Keratinocyte (primary cell): Measurements from ENCODE around the gene CISH. TPM values are rescaled to one million over a fixed set of nuclear protein-coding genes. Genes with fewer than 3 reads are reported as not detected.

ENCODE experiments used
- DNase-seq: peaks from one replicate; pipeline ENCODE4 v3.0.0-alpha.2; 2011; ENCODE audit warnings: low read depth, missing footprints, low spot score
- FAIRE-seq: peaks from 2 replicates; lab custom pipeline; 2011; peaks lifted over from hg19 to GRCh38; lab: Jason Lieb, UNC
- H2AFZ ChIP-seq: 2 replicates; pipeline ENCODE4 v1.6.0; 2012; ENCODE audit warnings: low read length, control low read depth, inconsistent platforms; ENCODE audit not compliant: control insufficient read depth
- H3K27ac ChIP-seq: 2 replicates; pipeline ENCODE4 v1.5.1; 2011; ENCODE audit warnings: low read length; ENCODE audit not compliant: control insufficient read depth, insufficient read depth
- H3K27me3 ChIP-seq: 3 replicates; pipeline ENCODE4 v1.6.0; 2011; ENCODE audit warnings: low read length; ENCODE audit not compliant: control insufficient read depth, insufficient read depth; ENCODE audit errors: extremely low read depth
- H3K36me3 ChIP-seq, 2 experiments: 2 replicates in 1 of 2; 3 replicates in 1 of 2; pipeline ENCODE4 v1.5.1; 2011; ENCODE audit warnings: low read length in 2 of 2, mild to moderate bottlenecking in 1 of 2; ENCODE audit not compliant: control insufficient read depth in 2 of 2, insufficient read depth in 2 of 2; ENCODE audit errors: extremely low read depth in 1 of 2
- H3K4me1 ChIP-seq: 3 replicates; pipeline ENCODE4 v1.5.1; 2011; ENCODE audit warnings: low read length; ENCODE audit not compliant: control insufficient read depth, insufficient read depth; ENCODE audit errors: extremely low read depth
- H3K4me2 ChIP-seq: 3 replicates; pipeline ENCODE4 v1.6.0; 2011; ENCODE audit warnings: low read depth, low read length; ENCODE audit not compliant: control insufficient read depth, insufficient read depth; ENCODE audit errors: extremely low read depth
- H3K4me3 ChIP-seq, 3 experiments: fragments of 200-600 bp in 1 of 3; sonication (generic) in 1 of 3; 2 replicates in 2 of 3; 3 replicates in 1 of 3; pipeline ENCODE4 v1.5.1; 2011 to 2016; ENCODE audit warnings: low read length in 3 of 3, mild to moderate bottlenecking in 3 of 3, control low read depth in 2 of 3, inconsistent platforms in 1 of 3, low read depth in 1 of 3, mixed read lengths in 1 of 3, mixed run types in 1 of 3, moderate library complexity in 1 of 3; ENCODE audit not compliant: control insufficient read depth in 2 of 3, insufficient read depth in 2 of 3; ENCODE audit errors: extremely low read depth in 1 of 3
- H3K79me2 ChIP-seq: 2 replicates; pipeline ENCODE4 v1.6.0; 2012; ENCODE audit warnings: low read length; ENCODE audit not compliant: control insufficient read depth, insufficient read depth
- H3K9ac ChIP-seq: 3 replicates; pipeline ENCODE4 v1.6.0; 2011; ENCODE audit warnings: low read length; ENCODE audit not compliant: control insufficient read depth, insufficient read depth; ENCODE audit errors: extremely low read depth
- H3K9me1 ChIP-seq: 3 replicates; pipeline ENCODE4 v1.6.0; 2011; ENCODE audit warnings: low read length; ENCODE audit not compliant: control insufficient read depth, insufficient read depth; ENCODE audit errors: extremely low read depth
- H3K9me3 ChIP-seq: 2 replicates; pipeline ENCODE4 v1.5.1; 2012; ENCODE audit warnings: low read depth, low read length; ENCODE audit not compliant: control insufficient read depth
- H4K20me1 ChIP-seq: 3 replicates; pipeline ENCODE4 v1.6.0; 2011; ENCODE audit warnings: low read length; ENCODE audit not compliant: control insufficient read depth, insufficient read depth; ENCODE audit errors: extremely low read depth
- CTCF ChIP-seq, 3 experiments: IDR thresholded peaks in 1 of 3; conservative IDR thresholded peaks in 1 of 3; optimal IDR thresholded peaks in 1 of 3; 2 replicates in 2 of 3; 3 replicates in 1 of 3; pipeline versions ENCODE3 to v1.5.1; 2011; ENCODE audit warnings: low read length in 3 of 3, mild to moderate bottlenecking in 3 of 3, moderate library complexity in 2 of 3, control low read depth in 1 of 3, inconsistent platforms in 1 of 3; ENCODE audit not compliant: insufficient read depth in 2 of 3; ENCODE audit errors: extremely low read depth in 1 of 3
- EZH2 ChIP-seq: IDR thresholded peaks from one replicate; pipeline ENCODE4 v1.6.1; 2012; ENCODE audit warnings: inconsistent platforms, mild to moderate bottlenecking, low read length, moderate library complexity
- dilution Hi-C: fragments of 300-500 bp; cut with MboI; formaldehyde crosslinking; loops from one replicate; pipeline ENCODE4 v1.7.0; 2020; ENCODE audit warnings: low sequenced_read_pairs; ENCODE audit not compliant: extremely low pct_ligation_motif_present
- polyA plus RNA-seq, 5 experiments: library from polyadenylated mRNA; depleted of rRNA in 3 of 5; stranded (reverse) in 3 of 5; stranded (forward) in 1 of 5; unstranded in 1 of 5; fragments of >200 nt; gene quantifications; 1 replicate in 1 of 5; 2 replicates in 3 of 5; 3 replicates in 1 of 5; pipeline versions ENCODE4 v1.2.1 to v1.2.3, GENCODE V29; 2011 to 2012; ENCODE audit warnings: missing spikeins in 2 of 5, low read depth in 1 of 5, low replicate concordance in 1 of 5

Gene CISH
- polyA plus RNA-seq, 1 donor (not counting 4 experiments of a cell fraction or from before 2014, with no cell fraction given) = 1.8 TPM

GRCh38 chr3:50600141-50600753 is 11.3 kb downstream of the CISH start:
- FAIRE-seq (no peak), DNase-seq (no peak)
- no peak overlapping the region for H3K9ac ChIP-seq
- dilution Hi-C loops = loop anchor here (25.0 kb wide), 1 partner anchor 787 kb away; the partner anchor contains the start of genes MANF and RBM15B
- TF ChIP-seq CTCF (optimal IDR thresholded peaks at IDR 0.05 in 1 of 3, IDR thresholded peaks at IDR 0.05 in 1 of 3, conservative IDR thresholded peaks at IDR 0.05 in 1 of 3; ENCODE audit: extremely low read depth in 1 of 3, insufficient read depth in 2 of 3, low read length in 3 of 3) (no peak), EZH2 (no peak)
- H3K9me1 ChIP-seq = no peaks in the 10 kb centered on the region
- H4K20me1 ChIP-seq = no peaks in the 10 kb centered on the region
- no peaks in the 10 kb centered on the region for H3K27me3 ChIP-seq
- no peaks in the 10 kb centered on the region for H3K36me3 ChIP-seq
- peaks cover 37% of the 10 kb centered on the region for H3K4me1 ChIP-seq
- H3K9me3 ChIP-seq = no peaks in the 10 kb centered on the region
- no peak overlapping the region for H3K4me3 ChIP-seq
- H2AFZ ChIP-seq = no peak overlapping the region
- H3K27ac ChIP-seq = no peak overlapping the region
- no peaks in the 10 kb centered on the region for H3K79me2 ChIP-seq
- H3K4me2 ChIP-seq = no peak overlapping the region

DNA sequence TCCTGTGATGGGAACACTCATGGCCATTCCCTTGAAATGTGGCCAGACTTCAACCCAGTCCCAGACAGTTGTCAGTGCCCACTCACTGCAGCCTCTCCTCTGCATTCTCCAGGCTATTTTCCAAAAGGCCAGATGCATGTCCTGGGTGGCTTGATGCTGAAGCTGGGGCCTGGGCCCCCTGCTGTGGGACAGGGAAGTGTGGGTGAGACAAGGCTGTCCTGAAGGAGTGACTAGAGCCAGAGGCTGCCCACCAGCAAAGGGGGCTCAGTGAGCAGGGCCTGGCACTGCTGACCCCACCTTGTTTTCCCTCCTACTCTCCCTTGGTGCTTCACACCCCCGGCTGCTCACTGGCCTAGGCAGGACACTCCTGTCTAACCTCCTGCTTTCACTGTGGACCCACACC is 11.9 kb downstream of the CISH start:
- Histone ChIP-seq H3K9ac (no peak overlapping the region), H3K79me2 (no peaks in the 10 kb centered on the region), H3K36me3 (no peaks in the 10 kb centered on the region), H2AFZ (no peak overlapping the region), H3K4me3 (no peak overlapping the region), H3K9me3 (no peaks in the 10 kb centered on the region), H3K9me1 (no peaks in the 10 kb centered on the region), H4K20me1 (no peaks in the 10 kb centered on the region), H3K27me3 (no peaks in the 10 kb centered on the region), H3K4me1 (peaks cover 33% of the 10 kb centered on the region), H3K27ac (no peak overlapping the region), H3K4me2 (no peak overlapping the region)
- FAIRE-seq = no peak
- dilution Hi-C loops = loop anchor here (25.0 kb wide), 1 partner anchor 788 kb away; the partner anchor contains the start of genes MANF and RBM15B
- TF ChIP-seq EZH2 (no peak), CTCF (optimal IDR thresholded peaks at IDR 0.05 in 1 of 3, IDR thresholded peaks at IDR 0.05 in 1 of 3, conservative IDR thresholded peaks at IDR 0.05 in 1 of 3; ENCODE audit: extremely low read depth in 1 of 3, insufficient read depth in 2 of 3, low read length in 3 of 3) (no peak)
- no peak for DNase-seq
